ENCODE measurements around the gene MRPS15.
"Not testable (repeated sequence)": the region's sequence is repeated elsewhere in the genome, so short reads cannot be mapped to it uniquely, and the experiment has no call there.

Gene MRPS15

GRCh38 chr1:36484099-36484498 is 19.9 kb upstream of the MRPS15 start:
- DNase-seq (ENCODE audit: low read depth in 2 of 2), result no peak

- no peak for DNase-seq (ENCODE audit: low read depth in 2 of 2)
Measured at GRCh38 chr1:36482724-36483388, 18.7 kb upstream of the MRPS15 start, which contains the start of gene CSF3R. Gene CSF3R, minus strand, starts transcription at chr1:36482913. Its CDS starts 3,417 bp downstream, at chr1:36479496.

- DNase-seq (ENCODE audit: low read depth in 2 of 2), result no peak
Measured at GRCh38 chr1:36481771-36482723, 17.9 kb upstream of the MRPS15 start.

GRCh38 chr1:36481091-36481490 is 16.9 kb upstream of the MRPS15 start:
- DNase-seq (ENCODE audit: low read depth in 2 of 2), result no peak

GRCh38 chr1:36480161-36480560 is 16.0 kb upstream of the MRPS15 start:
- DNase-seq (ENCODE audit: low read depth in 2 of 2), result no peak

- no peak for DNase-seq (ENCODE audit: low read depth in 2 of 2)
Measured at GRCh38 chr1:36479505-36480051, 15.4 kb upstream of the MRPS15 start.

- DNase-seq (ENCODE audit: low read depth in 2 of 2), result not testable (repeated sequence)
Measured at GRCh38 chr1:36477615-36478014, 13.4 kb upstream of the MRPS15 start.

GRCh38 chr1:36476945-36477344 is 12.8 kb upstream of the MRPS15 start:
- DNase-seq (ENCODE audit: low read depth in 2 of 2), result no peak

- DNase-seq (ENCODE audit: low read depth in 2 of 2), result no peak
Measured at GRCh38 chr1:36475910-36476604, 11.9 kb upstream of the MRPS15 start.

- DNase-seq (ENCODE audit: low read depth in 2 of 2), result no peak
Measured at GRCh38 chr1:36475341-36475740, 11.2 kb upstream of the MRPS15 start.

- no peak for DNase-seq (ENCODE audit: low read depth in 2 of 2)
Measured at GRCh38 chr1:36472656-36473055, 8.5 kb upstream of the MRPS15 start.

GRCh38 chr1:36471830-36472641 is 7.9 kb upstream of the MRPS15 start:
- no peak for DNase-seq (ENCODE audit: low read depth in 2 of 2)

- DNase-seq (ENCODE audit: low read depth in 2 of 2), result no peak
Measured at GRCh38 chr1:36469163-36469562, 5.0 kb upstream of the MRPS15 start.

- DNase-seq (ENCODE audit: low read depth in 2 of 2), result no peak
Measured at GRCh38 chr1:36467700-36468455, 3.7 kb upstream of the MRPS15 start.

GRCh38 chr1:36467027-36467410 is 2.8 kb upstream of the MRPS15 start:
- DNase-seq (ENCODE audit: low read depth in 2 of 2), result no peak

GRCh38 chr1:36466370-36467026 is 2.3 kb upstream of the MRPS15 start:
- no peak for DNase-seq (ENCODE audit: low read depth in 2 of 2)

- no peak for DNase-seq (ENCODE audit: low read depth in 2 of 2)
Measured at GRCh38 chr1:36465731-36466369, 1.7 kb upstream of the MRPS15 start.

- no peak for DNase-seq (ENCODE audit: low read depth in 2 of 2)
Measured at GRCh38 chr1:36464605-36465393, 615 bp upstream of the MRPS15 start.

- DNase-seq (ENCODE audit: low read depth in 2 of 2), result no peak
Measured at GRCh38 chr1:36463463-36463802, 751 bp downstream of the MRPS15 start.
